HUDEP-2 (cell line): ENCODE measurements around the gene PER2.

Experiments used
- DNase-seq, 76 experiments: peaks; one replicate each; lab custom pipeline; 2025; ENCODE audit not compliant: unreplicated experiment in 76 of 76; lab: John Stamatoyannopoulos, UW

PER2 gene

GRCh38 chr2:238252766-238253630 is 35.4 kb downstream of the PER2 start:
- DNase-seq = no peak

DNA sequence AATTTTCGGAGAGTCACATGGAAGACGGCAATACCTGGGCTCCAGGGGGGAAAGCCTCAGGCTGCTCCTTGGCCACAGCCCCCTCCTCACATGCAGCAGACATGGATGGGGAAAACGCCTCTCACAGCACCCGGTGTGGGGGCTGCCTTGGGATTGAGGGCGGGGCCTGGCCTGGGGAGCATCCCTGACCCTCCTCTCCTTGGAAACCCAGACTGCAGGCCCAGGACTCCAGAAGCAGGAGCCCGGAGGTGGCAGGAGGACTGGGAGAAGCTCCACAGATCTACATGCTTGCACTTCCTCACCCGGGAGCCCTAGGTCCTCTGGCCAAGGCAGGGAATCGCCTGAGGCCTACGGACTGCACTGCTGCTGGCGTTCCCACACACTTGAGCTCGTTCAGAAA is 36.4 kb downstream of the PER2 start:
- no peak for DNase-seq

DNA sequence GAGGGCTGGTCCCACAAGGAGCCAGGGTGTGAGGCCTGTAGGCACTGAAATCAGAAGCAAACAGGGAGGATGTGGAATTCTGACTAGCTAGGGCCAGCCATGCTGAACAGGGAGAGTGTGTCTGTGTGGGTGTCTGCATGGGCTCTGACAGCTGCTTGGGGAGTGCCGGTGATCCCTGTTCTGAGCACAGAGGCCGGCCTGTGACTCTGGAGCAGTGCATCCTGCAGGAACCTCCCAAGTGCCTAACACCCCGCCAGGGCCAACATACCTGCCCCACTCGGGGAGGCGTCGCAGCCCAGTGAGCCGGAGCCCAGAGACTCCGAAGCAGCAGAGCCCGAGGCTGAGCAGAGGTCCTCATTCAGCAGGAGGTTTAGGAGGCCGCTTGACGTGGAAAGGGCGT is 37.1 kb downstream of the PER2 start:
- DNase-seq = no peak

DNA sequence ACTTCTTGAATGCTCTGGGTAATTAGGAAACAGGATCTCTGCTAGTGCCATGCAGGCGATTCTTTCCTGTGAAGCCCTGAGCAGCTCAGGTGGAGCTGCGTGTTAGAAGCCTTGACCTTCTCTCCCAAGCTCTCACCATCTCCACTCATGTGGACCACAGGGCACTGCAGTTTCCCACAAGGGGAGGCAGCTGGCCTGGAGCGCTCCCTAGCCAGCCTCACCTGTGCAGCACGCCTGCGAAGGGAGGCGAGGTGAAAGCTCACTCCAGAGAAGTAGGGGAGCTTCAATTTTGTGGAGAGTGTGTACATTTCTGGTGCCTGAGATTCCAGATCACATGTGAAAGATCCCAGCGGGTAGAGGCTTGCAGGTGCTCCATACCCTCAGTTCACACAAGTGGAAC is 37.5 kb downstream of the PER2 start:
- DNase-seq = no peak

GRCh38 chr2:238247841-238248453 is 40.5 kb downstream of the PER2 start:
- DNase-seq = no peak

GRCh38 chr2:238247002-238247822 is 41.2 kb downstream of the PER2 start:
- DNase-seq = no peak

GRCh38 chr2:238244151-238244550 is 44.3 kb downstream of the PER2 start:
- DNase-seq = no peak

DNA sequence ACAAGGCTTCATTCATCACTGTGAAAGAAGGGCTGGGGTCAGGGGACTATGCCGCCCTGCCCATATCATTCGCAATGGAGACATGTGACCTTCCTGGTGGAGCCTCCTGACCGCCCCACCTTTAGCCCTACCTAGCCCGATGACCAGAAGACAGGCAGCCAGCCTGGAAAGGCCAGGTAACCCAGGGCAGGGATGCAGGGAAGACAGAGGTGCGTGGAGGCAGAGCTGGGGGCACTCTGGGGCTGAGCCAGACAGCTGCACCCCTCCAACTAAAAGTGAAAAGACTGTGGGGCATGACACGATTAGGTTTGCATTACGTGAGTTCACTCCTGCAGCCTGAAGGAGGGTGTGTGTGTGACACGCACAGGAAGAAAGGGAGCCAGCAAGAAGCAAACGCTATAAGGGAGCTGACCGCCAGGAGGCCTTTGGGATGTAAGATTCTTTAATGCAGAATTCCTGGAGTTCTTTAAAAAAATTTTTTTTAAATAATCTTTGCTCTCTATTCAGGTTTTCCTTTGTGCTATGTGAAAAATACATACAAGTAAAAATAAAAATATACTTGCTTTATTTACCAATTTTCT is 44.8 kb downstream of the PER2 start:
- DNase-seq = no peak

- no peak for DNase-seq
Observed at GRCh38 chr2:238242731-238243495, 45.5 kb downstream of the PER2 start.

DNA sequence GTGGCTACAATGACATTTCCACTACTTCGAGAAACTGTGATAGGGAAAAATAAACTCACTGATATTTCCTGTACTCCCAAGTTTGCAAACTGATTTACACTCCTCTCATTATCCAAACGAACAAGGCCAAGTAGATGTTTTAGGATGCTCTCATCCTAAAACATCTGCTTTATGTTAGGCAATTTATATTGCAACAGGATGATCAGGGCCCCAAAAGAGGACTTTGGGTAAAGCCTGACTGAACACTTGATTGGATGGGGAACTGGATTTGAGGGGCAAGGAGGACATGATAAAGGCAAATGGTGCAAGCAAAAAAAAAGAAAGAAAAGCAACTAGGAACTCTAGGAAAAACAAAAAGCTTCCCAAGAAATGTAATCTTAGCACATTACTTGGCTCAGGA is 46.4 kb downstream of the PER2 start:
- no peak for DNase-seq

DNA sequence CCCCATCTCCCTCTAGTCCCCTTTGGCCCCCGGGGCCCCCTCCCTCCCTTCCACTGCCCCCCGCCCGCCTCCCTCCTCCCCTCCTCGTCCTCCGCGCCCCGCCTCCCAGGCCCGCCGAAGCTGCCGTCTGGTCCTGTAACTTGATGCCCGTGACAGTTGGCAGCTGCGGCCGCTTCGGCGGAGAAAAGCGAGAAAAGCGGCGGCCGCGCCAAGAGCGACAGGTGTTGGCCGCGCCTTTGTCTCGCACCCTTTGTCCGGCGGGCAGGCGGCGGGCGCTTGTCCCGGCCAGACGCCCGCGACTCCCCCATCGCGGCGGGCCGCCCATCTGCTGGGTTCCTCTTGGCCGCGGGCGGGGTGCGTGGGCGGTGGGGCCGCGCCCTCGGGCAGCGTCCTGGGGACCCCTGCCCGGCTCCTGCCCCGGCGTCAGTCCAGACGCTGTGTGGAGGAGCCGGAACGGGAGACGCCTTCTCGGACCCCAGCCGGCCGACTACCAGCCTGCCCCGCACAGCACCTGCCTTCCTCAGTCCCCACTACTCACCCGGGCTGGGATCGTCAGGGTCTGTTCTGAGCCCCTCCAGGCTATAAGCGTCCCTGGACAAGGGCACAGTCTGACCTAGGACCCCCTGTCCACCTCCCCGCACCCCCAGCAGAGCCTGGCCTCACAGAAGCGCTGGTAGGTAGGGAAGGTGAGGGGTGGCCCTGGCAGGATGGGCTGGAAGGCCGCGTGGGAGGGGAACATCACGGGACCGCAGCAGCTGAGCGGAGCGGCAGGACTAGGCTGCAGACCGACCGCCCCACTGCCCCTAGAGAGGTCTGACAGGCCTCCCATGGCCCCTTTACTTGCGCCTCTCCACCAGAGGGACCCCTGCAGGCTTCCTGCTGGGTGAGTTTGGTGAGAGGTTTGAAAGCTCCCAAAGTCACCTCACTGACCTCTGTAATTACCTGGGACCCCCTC is 47.4 kb downstream of the PER2 start:
- DNase-seq = peak in 14 of 76 experiments; percentile 7 to 39 (median 22)

DNA sequence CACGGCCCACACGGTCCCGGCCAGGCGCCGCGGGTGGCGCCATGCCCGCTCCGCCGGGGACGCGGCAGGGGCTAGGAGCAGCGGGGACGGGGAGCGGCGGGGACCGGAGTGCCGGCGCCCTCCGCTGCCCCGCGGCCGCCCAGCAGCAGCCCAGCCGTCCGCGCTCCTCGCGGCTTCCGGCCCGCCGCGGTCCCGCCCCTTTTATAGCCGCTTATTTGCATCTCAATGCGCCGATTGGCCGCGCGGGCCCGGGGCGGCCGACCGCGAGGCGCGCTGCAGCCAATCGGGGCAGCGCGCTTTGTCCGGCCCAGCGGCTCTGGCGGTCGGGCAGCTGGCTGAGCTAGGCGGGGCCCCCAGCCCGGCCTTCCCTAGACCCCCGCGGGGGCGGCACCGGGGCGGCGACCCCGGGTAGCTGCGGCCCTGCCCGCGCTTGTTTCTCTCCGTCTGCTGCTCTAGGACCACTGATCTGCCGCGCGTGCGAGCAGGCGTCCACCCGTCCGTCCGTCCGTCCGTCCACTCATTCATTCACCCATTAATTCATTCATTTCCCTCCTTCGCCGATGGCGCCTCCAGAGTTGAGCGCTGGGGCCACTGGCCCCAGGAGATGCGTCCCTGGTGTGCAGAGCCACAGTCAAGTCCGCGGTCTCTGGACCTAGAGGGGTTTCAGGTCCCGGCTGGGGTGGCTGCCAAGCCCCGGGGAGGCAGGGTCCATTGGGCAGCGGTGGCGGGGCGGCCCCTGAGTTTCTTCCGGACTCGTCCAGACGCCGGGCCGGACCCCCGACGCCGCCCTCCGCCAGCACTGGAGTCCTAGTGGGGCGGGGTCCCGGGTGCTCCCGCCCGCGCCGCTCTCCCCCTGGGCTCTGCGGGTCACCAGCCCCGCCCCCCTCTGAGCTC is 48.3 kb downstream of the PER2 start, which contains the start of gene HES6:
Gene HES6, minus strand, starts transcription at position 176 of the 894 bp plus-strand sequence. Its CDS starts 133 bp downstream, at position 43.
- peak in 73 of 76 experiments; percentile 15 to 87 (median 77) for DNase-seq

DNA sequence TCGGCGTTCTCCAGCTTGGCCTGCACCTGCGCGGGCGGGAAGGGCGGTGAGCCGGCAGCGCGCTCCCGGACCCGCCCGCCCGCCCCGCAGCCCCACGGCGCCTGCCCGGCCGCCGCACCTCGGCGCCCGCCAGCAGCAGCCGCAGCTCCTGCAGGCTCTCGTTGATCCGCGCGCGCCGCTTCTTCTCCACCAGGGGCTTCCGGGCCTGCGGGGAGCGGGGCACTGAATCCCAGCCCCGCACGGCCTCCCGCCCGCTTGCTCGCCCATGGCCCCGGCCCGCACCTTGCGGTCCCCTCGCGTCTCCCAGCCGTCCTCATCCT is 48.9 kb downstream of the PER2 start:
- DNase-seq = peak in 2 of 76 experiments; percentile 50 to 53

DNA sequence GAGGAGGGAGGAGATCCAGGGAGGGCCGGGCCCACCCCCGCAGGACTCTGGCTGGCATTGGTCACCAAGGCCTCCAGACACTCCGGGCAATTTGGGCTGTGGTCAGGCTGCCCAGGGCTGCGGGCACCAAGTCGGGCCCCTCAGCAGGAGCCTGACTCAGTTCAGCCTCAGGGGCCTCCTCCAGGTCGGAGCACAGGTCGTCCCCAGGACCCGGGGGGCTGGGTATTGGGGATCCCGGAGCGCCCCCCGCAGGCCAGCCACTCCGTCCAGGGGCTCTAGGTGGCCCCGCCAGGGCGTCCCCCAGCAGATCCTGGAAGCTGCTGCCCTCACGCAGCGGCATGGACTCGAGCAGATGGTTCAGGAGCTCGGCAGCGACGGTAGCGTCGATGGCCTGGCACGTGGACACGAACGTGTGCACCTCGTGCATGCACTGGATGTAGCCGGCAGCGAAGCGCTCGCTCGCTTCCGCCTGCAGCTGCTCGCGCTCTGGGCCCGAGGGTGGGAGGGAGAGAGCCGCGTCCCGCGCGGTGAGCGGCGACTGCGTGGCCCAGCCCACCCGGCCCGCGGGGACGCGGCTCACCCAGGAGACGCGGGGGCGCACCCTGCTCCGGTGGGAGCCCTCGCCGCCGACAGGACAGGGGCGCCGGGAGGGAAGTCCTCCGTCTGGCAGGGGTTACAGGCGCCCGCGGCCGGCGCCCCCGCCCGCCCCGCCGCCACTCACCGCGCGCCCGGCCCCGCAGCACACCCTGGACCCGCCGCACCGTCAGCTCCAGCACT is 49.5 kb downstream of the PER2 start:
- DNase-seq = peak in 41 of 76 experiments; percentile 8 to 55 (median 31)

DNA sequence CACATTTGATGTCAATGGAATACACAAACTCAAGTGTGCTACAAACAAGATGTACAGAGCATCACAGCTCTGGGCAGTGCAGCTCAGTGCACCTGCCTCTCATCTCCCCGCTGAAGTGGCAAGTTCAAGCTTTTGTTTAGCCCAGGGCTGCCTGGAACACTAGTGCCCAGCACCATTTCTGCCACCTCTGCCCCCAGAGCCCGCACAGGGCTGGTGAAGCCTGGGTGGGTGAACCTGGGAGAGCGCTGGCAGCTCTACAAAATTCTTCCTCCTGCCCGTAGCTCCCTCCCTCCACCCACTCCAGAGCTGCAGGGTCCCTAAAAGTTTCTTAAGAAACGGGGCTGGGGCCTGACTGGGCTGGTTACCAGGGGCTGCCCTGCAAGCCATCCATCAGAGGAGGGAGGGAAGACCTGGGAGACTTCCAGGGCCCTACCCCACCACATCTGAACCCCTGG is 50.1 kb downstream of the PER2 start:
- DNase-seq = peak in 8 of 76 experiments; percentile 14 to 39 (median 26)

DNA sequence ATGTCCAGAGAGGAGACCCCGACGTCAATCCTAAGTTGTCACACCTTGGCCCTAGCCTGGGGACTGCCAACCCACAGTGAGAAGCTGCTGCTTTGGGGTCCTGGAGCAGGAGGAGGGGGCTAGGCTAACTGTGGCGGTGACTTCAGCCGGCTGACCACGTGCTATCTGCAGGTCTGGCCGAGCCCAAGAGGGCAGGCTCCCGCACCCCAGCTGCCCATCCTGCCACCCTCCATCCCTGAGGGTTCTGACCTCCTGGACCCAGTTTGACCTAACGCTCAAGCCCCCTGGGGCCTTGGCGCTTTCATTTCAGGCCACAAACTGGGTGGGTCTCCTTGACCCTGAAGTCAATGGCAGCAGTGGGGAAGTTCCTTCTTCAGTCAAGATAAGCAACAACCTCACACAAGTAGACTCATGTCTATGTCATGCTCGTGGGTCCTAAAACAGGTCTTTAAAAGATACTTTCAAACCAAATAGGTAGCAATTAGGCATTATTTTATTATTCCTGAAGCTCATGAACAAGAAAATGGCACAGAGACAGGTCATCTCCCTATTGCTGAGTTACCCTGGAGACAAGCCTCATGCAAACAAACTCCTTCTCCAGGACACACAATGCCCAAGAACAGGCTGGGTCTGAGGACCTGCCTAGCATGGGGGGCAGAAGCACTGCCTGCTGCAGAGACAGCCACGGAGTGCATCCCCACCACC is 50.8 kb downstream of the PER2 start:
- peak in 23 of 76 experiments; percentile 6 to 65 (median 26) for DNase-seq
